Stomach (tissue), 4 donors: Measurements from ENCODE around the gene MEF2A.

Source experiments
- POLR2A ChIP-seq, 4 donors: fragments of 450-650 bp; IDR thresholded peaks; one replicate each; pipeline ENCODE4 v1.6.1; 2016; ENCODE audit warnings: antibody characterized with exemption in 4 of 4, control low read depth in 2 of 4, mild to moderate bottlenecking in 1 of 4, moderate library complexity in 1 of 4
- TF ChIP-seq, protein P1 (sequence below), 7 experiments: fragments of 450-650 bp in 4 of 7; fragments of 200-600 bp in 3 of 7; sonication (generic) in 3 of 7; IDR thresholded peaks; one replicate each; pipeline ENCODE4 v1.5.1; 2016 to 2019; ENCODE audit warnings: antibody characterized with exemption in 7 of 7, control low read depth in 2 of 7, mild to moderate bottlenecking in 1 of 7

- TF ChIP-seq, protein P1, sequence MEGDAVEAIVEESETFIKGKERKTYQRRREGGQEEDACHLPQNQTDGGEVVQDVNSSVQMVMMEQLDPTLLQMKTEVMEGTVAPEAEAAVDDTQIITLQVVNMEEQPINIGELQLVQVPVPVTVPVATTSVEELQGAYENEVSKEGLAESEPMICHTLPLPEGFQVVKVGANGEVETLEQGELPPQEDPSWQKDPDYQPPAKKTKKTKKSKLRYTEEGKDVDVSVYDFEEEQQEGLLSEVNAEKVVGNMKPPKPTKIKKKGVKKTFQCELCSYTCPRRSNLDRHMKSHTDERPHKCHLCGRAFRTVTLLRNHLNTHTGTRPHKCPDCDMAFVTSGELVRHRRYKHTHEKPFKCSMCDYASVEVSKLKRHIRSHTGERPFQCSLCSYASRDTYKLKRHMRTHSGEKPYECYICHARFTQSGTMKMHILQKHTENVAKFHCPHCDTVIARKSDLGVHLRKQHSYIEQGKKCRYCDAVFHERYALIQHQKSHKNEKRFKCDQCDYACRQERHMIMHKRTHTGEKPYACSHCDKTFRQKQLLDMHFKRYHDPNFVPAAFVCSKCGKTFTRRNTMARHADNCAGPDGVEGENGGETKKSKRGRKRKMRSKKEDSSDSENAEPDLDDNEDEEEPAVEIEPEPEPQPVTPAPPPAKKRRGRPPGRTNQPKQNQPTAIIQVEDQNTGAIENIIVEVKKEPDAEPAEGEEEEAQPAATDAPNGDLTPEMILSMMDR (IDR thresholded peaks at IDR 0.05): no peak
- no peak for TF ChIP-seq POLR2A (IDR thresholded peaks at IDR 0.05)
Measured at GRCh38 chr15:99735868-99736267, 170.1 kb downstream of the MEF2A start.
